Ishikawa (cell line): ENCODE measurements around the gene SMAD3.

ENCODE experiments used
- CEBPB ChIP-seq: IDR thresholded peaks from 2 replicates; pipeline ENCODE4 v1.6.1; 2012
- CREB1 ChIP-seq: IDR thresholded peaks from 2 replicates; pipeline ENCODE4 v1.6.1; 2012; ENCODE audit warnings: low read depth
- EGR1 ChIP-seq: IDR thresholded peaks from 2 replicates; pipeline ENCODE4 v1.6.1; 2012
- EP300 ChIP-seq: IDR thresholded peaks from 2 replicates; pipeline ENCODE4 v1.6.1; 2012; ENCODE audit warnings: borderline replicate concordance
- NFIC ChIP-seq: IDR thresholded peaks from 2 replicates; pipeline ENCODE4 v1.6.1; 2012
- RAD21 ChIP-seq: IDR thresholded peaks from 2 replicates; pipeline ENCODE4 v1.6.1; 2012; ENCODE audit warnings: low read depth
- TAF1 ChIP-seq: IDR thresholded peaks from 2 replicates; pipeline ENCODE4 v1.6.1; 2012; ENCODE audit warnings: low read depth, mild to moderate bottlenecking
- TEAD4 ChIP-seq: IDR thresholded peaks from 2 replicates; pipeline ENCODE4 v1.6.1; 2012
- ZBTB7A ChIP-seq: IDR thresholded peaks from 2 replicates; pipeline ENCODE4 v1.6.1; 2012; ENCODE audit warnings: low read depth
- TF ChIP-seq, protein P1 (sequence below): IDR thresholded peaks from 2 replicates; pipeline ENCODE4 v1.6.1; 2012; ENCODE audit warnings: low read depth, mild to moderate bottlenecking
- TF ChIP-seq, protein P2 (sequence below): IDR thresholded peaks from 2 replicates; pipeline ENCODE4 v1.6.1; 2012
- TF ChIP-seq, protein P3 (sequence below): IDR thresholded peaks from 2 replicates; pipeline ENCODE4 v1.6.1; 2012

DNA sequence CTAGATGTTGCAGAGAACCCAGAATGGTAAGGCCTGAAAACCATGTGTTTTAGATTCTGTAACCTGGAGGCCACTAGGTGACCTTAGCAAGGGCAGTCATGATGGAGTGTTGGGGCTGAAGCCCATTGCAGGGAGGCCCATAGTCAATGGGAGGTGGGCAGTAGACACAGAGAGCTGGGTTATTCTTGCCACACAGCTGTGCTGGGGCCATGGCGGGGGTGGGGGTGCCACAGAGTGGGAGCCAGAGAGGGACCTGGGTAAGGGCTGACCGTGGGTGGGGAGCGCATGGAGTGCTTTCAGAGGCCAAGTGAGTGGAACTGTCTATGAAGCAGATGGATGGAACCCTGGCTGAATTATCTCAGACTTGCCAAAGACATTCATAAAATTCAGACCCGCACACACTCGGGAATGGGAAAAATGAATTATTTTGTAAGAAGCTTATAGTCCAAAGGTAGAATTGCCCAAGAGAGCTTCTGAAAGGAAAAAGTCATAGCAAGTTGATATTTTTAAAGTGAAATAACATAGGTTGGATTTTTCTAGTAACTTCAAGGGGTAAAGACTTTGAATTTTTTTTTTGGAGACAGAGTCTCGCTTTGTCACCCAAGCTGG is 53.9 kb downstream of the SMAD3 start:
- TF ChIP-seq, protein P1, sequence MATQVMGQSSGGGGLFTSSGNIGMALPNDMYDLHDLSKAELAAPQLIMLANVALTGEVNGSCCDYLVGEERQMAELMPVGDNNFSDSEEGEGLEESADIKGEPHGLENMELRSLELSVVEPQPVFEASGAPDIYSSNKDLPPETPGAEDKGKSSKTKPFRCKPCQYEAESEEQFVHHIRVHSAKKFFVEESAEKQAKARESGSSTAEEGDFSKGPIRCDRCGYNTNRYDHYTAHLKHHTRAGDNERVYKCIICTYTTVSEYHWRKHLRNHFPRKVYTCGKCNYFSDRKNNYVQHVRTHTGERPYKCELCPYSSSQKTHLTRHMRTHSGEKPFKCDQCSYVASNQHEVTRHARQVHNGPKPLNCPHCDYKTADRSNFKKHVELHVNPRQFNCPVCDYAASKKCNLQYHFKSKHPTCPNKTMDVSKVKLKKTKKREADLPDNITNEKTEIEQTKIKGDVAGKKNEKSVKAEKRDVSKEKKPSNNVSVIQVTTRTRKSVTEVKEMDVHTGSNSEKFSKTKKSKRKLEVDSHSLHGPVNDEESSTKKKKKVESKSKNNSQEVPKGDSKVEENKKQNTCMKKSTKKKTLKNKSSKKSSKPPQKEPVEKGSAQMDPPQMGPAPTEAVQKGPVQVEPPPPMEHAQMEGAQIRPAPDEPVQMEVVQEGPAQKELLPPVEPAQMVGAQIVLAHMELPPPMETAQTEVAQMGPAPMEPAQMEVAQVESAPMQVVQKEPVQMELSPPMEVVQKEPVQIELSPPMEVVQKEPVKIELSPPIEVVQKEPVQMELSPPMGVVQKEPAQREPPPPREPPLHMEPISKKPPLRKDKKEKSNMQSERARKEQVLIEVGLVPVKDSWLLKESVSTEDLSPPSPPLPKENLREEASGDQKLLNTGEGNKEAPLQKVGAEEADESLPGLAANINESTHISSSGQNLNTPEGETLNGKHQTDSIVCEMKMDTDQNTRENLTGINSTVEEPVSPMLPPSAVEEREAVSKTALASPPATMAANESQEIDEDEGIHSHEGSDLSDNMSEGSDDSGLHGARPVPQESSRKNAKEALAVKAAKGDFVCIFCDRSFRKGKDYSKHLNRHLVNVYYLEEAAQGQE, result no peak
- no peak for TF ChIP-seq RAD21
- TF ChIP-seq CEBPB, result no peak
- TF ChIP-seq, protein P2, sequence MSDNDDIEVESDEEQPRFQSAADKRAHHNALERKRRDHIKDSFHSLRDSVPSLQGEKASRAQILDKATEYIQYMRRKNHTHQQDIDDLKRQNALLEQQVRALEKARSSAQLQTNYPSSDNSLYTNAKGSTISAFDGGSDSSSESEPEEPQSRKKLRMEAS, result no peak
- TF ChIP-seq TAF1, result no peak
- no peak for TF ChIP-seq EGR1
- TF ChIP-seq TEAD4, result no peak
- no peak for TF ChIP-seq EP300
- TF ChIP-seq NFIC, result no peak
- TF ChIP-seq, protein P3, sequence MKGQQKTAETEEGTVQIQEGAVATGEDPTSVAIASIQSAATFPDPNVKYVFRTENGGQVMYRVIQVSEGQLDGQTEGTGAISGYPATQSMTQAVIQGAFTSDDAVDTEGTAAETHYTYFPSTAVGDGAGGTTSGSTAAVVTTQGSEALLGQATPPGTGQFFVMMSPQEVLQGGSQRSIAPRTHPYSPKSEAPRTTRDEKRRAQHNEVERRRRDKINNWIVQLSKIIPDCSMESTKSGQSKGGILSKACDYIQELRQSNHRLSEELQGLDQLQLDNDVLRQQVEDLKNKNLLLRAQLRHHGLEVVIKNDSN, result no peak
- TF ChIP-seq CREB1, result no peak
- TF ChIP-seq ZBTB7A, result no peak
